Panc1 (cell line): ENCODE results near the gene ANKRD23. TPM values are rescaled to one million over a fixed set of nuclear protein-coding genes. Genes with fewer than 3 reads are reported as not detected.
"Not testable (repeated sequence)": the region's sequence is repeated elsewhere in the genome, so short reads cannot be mapped to it uniquely, and the experiment has no call there.

Experiments
- ATAC-seq: fragments of 200-7000 bp; cut with Tn5 transposase; 2 replicates; pipeline ENCODE4 v1.9.1; 2020; ENCODE audit warnings: mild to moderate bottlenecking, moderate library complexity
- BruUV-seq: library from RNA; stranded (reverse); fragments of 400-500 nt; replicated peaks from 2 replicates; lab custom pipeline; 2021; lab: Mats Ljungman, UMichigan
- CTCF ChIA-PET: fragments of 300-600 bp; sonication (Branson Sonifier 250); formaldehyde crosslinking; loops from one replicate; lab custom pipeline; 2022; ENCODE audit warnings: antibody characterized with exemption; lab: Charles Lee
- POLR2A ChIA-PET: fragments of 300-600 bp; sonication (Branson Sonifier 250); formaldehyde crosslinking; loops from one replicate; lab custom pipeline; 2022; ENCODE audit warnings: antibody characterized with exemption; lab: Charles Lee
- DNase-seq: peaks from one replicate; pipeline ENCODE4 v3.0.0-alpha.2; 2010; ENCODE audit warnings: low read depth, low spot score
- H3K27ac ChIP-seq: 2 replicates; pipeline ENCODE4 v1.5.1; 2011; ENCODE audit warnings: mild to moderate bottlenecking, low read length, inconsistent platforms
- H3K27me3 ChIP-seq: fragments of 200-500 bp; sonication (Bioruptor generic); 2 replicates; pipeline ENCODE4 v1.6.0; 2014; ENCODE audit warnings: low read length, inconsistent platforms; ENCODE audit not compliant: control insufficient read depth, insufficient read depth
- H3K36me3 ChIP-seq: fragments of 200-500 bp; sonication (Bioruptor generic); 2 replicates; pipeline ENCODE4 v1.5.1; 2014; ENCODE audit warnings: inconsistent platforms, mild to moderate bottlenecking, low read length, moderate library complexity; ENCODE audit not compliant: control insufficient read depth, insufficient read depth
- H3K4me1 ChIP-seq: 2 replicates; pipeline ENCODE4 v1.5.1; 2011; ENCODE audit warnings: inconsistent platforms, mild to moderate bottlenecking, low read length, moderate library complexity; ENCODE audit not compliant: control insufficient read depth, insufficient read depth
- H3K4me3 ChIP-seq, 2 experiments: 2 replicates each; pipeline ENCODE4 v1.5.1; 2011 to 2012; ENCODE audit warnings: low read depth in 2 of 2, low read length in 2 of 2, mild to moderate bottlenecking in 2 of 2, inconsistent platforms in 1 of 2, moderate library complexity in 1 of 2
- H3K9me3 ChIP-seq: fragments of 200-500 bp; sonication (Bioruptor generic); 2 replicates; pipeline ENCODE4 v1.5.1; 2014; ENCODE audit warnings: low read depth, mild to moderate bottlenecking, inconsistent platforms, low read length, moderate library complexity; ENCODE audit not compliant: control insufficient read depth, insufficient read depth
- POLR2AphosphoS5 ChIP-seq: IDR thresholded peaks from 2 replicates; pipeline ENCODE4 v1.6.1; 2012; ENCODE audit warnings: mild to moderate bottlenecking, low read depth, low read length, moderate library complexity
- SIN3A ChIP-seq: IDR thresholded peaks from 2 replicates; pipeline ENCODE4 v1.6.1; 2012; ENCODE audit warnings: low read depth, mild to moderate bottlenecking, low read length, moderate library complexity, borderline replicate concordance; ENCODE audit not compliant: insufficient read depth
- TCF7L2 ChIP-seq: IDR thresholded peaks from 2 replicates; pipeline ENCODE4 v1.6.1; 2011; ENCODE audit warnings: mild to moderate bottlenecking, low read depth, low read length, inconsistent platforms
- in situ Hi-C: cut with HindIII; loops from 2 replicates; pipeline ENCODE4 v1.10.0; 2016; ENCODE audit warnings: low sequenced_read_pairs, low pct_unique_long_range_greater_than_20kb
- intact Hi-C: fragments of 100-400 bp; cut with micrococcal nuclease; formaldehyde crosslinking; loops from one replicate; pipeline ENCODE4 v1.10.0; 2022; ENCODE audit not compliant: unreplicated experiment
- total RNA-seq: library from RNA; stranded (reverse); gene quantifications from one replicate; pipeline ENCODE4 v1.2.1, GENCODE V29; 2021; ENCODE audit not compliant: unreplicated experiment
- TF ChIP-seq, protein P1 (sequence below), 2 experiments: IDR thresholded peaks; 2 replicates each; pipeline ENCODE4 v1.6.1; 2011 to 2012; ENCODE audit warnings: low read depth in 2 of 2, control low read depth in 1 of 2, low read length in 1 of 2, mild to moderate bottlenecking in 1 of 2, moderate library complexity in 1 of 2; ENCODE audit not compliant: insufficient read depth in 1 of 2
- TF ChIP-seq, protein P2 (sequence below): fragments of 450-650 bp; IDR thresholded peaks from 2 replicates; pipeline ENCODE4 v1.5.1; 2017; ENCODE audit warnings: mild to moderate bottlenecking

ANKRD23 gene
- total RNA-seq, 1 experiment from 2014 or later, result 3.2 TPM

DNA sequence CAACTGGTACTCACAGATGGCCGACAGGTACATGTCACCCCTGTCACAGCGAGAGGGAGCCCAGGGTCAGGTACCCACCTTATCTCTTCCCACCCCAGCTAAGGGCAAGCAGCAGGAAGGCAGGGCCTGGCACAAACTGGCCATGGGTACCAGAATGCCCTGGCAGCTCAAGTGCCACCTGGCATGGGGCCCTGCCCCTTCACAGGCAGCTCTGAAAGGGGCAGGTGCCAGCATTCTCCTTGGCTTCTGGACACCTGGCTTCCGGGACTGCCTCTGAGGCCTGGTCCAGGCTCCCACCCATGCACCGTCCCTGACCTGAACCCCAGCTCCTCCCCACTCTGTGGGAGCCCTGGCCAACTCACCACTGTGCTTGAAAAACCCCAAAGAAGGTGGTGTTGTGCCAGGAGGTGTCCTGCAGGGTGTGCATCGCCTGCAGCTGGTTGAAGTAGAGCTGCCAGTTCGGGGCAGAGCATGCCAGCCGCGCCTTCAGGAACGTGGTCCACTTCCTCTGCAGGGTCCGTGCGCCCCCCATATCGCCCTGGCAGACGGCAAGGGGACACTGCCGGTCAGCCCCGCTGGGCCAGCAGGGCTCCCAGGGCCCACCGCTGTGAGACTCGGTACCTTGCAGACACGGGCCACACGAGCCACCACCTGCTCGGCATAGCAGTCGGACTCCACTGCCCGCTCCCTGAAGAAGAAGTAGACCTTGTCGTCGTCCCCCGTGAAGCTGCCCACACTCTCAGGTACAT lies 20.7 kb upstream of the ANKRD23 start:
- intact Hi-C loops, result no loop called here
- H3K27ac ChIP-seq, result no peak overlapping the region
- POLR2A ChIA-PET, result no interaction called here
- in situ Hi-C loops, result no loop called here
- peaks cover 11% of the 10 kb centered on the region; the same call in 1 of the 2 replicates for H3K36me3 ChIP-seq
- no TSS peak for BruUV-seq
- H3K4me3 ChIP-seq, result no peak overlapping the region
- H3K4me1 ChIP-seq, result peaks cover 7% of the 10 kb centered on the region
- DNase-seq (no peak), ATAC-seq (no peak)
- CTCF ChIA-PET, result interaction anchor here (0.7 kb wide), 1 partner anchor 19 kb away, joined by 3 read pairs; no protein-coding TSS in a partner anchor
- TF ChIP-seq, protein P1, sequence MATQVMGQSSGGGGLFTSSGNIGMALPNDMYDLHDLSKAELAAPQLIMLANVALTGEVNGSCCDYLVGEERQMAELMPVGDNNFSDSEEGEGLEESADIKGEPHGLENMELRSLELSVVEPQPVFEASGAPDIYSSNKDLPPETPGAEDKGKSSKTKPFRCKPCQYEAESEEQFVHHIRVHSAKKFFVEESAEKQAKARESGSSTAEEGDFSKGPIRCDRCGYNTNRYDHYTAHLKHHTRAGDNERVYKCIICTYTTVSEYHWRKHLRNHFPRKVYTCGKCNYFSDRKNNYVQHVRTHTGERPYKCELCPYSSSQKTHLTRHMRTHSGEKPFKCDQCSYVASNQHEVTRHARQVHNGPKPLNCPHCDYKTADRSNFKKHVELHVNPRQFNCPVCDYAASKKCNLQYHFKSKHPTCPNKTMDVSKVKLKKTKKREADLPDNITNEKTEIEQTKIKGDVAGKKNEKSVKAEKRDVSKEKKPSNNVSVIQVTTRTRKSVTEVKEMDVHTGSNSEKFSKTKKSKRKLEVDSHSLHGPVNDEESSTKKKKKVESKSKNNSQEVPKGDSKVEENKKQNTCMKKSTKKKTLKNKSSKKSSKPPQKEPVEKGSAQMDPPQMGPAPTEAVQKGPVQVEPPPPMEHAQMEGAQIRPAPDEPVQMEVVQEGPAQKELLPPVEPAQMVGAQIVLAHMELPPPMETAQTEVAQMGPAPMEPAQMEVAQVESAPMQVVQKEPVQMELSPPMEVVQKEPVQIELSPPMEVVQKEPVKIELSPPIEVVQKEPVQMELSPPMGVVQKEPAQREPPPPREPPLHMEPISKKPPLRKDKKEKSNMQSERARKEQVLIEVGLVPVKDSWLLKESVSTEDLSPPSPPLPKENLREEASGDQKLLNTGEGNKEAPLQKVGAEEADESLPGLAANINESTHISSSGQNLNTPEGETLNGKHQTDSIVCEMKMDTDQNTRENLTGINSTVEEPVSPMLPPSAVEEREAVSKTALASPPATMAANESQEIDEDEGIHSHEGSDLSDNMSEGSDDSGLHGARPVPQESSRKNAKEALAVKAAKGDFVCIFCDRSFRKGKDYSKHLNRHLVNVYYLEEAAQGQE (IDR thresholded peaks at IDR 0.05; ENCODE audit: insufficient read depth in 1 of 2, low read depth in 2 of 2, low read length in 1 of 2), result no peak
- TF ChIP-seq POLR2AphosphoS5 (no peak), SIN3A (no peak), TCF7L2 (no peak)
- TF ChIP-seq, protein P2, sequence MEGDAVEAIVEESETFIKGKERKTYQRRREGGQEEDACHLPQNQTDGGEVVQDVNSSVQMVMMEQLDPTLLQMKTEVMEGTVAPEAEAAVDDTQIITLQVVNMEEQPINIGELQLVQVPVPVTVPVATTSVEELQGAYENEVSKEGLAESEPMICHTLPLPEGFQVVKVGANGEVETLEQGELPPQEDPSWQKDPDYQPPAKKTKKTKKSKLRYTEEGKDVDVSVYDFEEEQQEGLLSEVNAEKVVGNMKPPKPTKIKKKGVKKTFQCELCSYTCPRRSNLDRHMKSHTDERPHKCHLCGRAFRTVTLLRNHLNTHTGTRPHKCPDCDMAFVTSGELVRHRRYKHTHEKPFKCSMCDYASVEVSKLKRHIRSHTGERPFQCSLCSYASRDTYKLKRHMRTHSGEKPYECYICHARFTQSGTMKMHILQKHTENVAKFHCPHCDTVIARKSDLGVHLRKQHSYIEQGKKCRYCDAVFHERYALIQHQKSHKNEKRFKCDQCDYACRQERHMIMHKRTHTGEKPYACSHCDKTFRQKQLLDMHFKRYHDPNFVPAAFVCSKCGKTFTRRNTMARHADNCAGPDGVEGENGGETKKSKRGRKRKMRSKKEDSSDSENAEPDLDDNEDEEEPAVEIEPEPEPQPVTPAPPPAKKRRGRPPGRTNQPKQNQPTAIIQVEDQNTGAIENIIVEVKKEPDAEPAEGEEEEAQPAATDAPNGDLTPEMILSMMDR, result no peak
- H3K27me3 ChIP-seq, result no peaks in the 10 kb centered on the region
- no peaks in the 10 kb centered on the region for H3K9me3 ChIP-seq

DNA sequence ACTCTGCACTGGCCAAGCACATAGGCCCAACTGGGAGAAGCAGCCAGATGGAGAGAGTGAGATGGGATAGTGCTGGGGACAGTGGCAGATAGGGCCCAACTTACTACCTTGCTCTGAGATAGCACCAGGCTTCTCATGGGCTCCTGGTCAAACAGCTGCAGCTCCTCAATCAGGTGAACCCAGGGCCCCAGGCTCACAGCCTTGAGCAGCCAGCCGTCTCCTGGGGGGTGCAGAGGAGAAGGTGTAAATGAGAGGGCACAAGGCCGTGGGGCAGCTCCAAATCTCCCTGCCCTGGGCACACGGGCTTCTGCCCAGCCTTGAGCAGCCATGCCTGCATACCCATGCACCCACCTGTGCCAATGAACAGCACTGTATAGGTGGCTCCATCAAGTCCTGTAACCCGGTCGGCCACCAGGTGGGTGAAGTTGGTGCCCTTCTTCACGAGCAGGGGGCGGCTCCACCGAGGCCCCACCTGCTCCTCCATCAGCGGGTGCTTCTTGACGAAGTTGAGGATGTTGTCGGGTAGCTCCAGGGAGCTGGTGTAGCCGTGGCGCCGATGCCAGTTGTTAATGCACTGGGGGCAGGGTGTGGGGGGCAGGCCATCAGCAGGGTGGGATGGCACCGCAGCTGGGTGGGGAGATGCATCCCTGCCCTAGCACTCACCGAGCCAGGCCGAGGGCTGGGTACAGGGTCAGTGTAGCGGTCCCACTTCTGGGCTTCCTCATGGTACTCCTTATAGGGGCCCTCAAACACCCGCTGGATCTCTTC lies 19.9 kb upstream of the ANKRD23 start:
- no TSS peak for BruUV-seq
- Histone ChIP-seq H3K9me3 (no peaks in the 10 kb centered on the region), H3K36me3 (peaks cover 11% of the 10 kb centered on the region; the same call in 1 of the 2 replicates), H3K4me1 (peaks cover 14% of the 10 kb centered on the region), H3K27ac (no peak overlapping the region), H3K27me3 (no peaks in the 10 kb centered on the region), H3K4me3 (no peak overlapping the region)
- no peak for ATAC-seq
- DNase-seq, result no peak
- CTCF ChIA-PET, result no interaction called here
- intact Hi-C loops (no loop called here), in situ Hi-C loops (no loop called here)
- POLR2A ChIA-PET, result no interaction called here
- TF ChIP-seq POLR2AphosphoS5 (no peak), TCF7L2 (no peak), SIN3A (no peak)
- TF ChIP-seq, protein P1 (IDR thresholded peaks at IDR 0.05; ENCODE audit: insufficient read depth in 1 of 2, low read depth in 2 of 2, low read length in 1 of 2), result no peak
- TF ChIP-seq, protein P2, result no peak

DNA sequence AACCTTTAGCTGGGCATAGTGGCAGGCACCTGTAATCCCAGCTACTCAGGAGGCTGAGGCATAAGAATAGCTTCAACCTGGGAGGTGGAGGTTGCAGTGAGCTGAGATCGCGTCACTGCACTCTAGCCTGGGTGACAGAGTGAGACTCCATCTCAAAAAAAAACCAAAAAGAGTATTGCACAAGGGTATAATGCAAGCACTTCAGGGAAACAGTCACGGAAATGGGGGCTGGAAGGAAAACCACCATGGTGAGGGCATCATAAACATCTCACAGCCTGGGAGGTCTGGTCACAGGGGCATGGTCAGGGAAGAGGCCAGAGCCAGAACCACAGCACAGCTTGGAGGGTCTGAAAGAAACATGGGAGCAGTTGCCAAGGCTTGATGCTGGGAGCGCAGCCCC lies 19.2 kb upstream of the ANKRD23 start:
- H3K9me3 ChIP-seq, DNase-seq, H3K4me3 ChIP-seq, POLR2A ChIA-PET, intact Hi-C loops, BruUV-seq, in situ Hi-C loops, ATAC-seq, H3K27ac ChIP-seq, H3K27me3 ChIP-seq, H3K36me3 ChIP-seq: not testable (repeated sequence)
- H3K4me1 ChIP-seq, result peaks cover 14% of the 10 kb centered on the region
- CTCF ChIA-PET, result interaction anchor here (0.7 kb wide), 1 partner anchor 249 kb away, joined by 3 read pairs; no protein-coding TSS in a partner anchor
